DOHH2 (cell line): ENCODE measurements around the gene CD70.

Experiments used
- CTCF ChIP-seq: fragments of 200-600 bp; sonication (generic); IDR thresholded peaks from one replicate; pipeline ENCODE4 v1.5.1; 2014; ENCODE audit warnings: antibody characterized with exemption, mild to moderate bottlenecking, low read depth, low read length; ENCODE audit not compliant: poor library complexity, severe bottlenecking
- EZH2phosphoT487 ChIP-seq: fragments of 200-600 bp; sonication (generic); IDR thresholded peaks from 2 replicates; pipeline ENCODE4 v1.6.1; 2017; ENCODE audit warnings: borderline replicate concordance, mild to moderate bottlenecking, antibody characterized with exemption, low read length, moderate library complexity, mixed read lengths

- TF ChIP-seq CTCF (no peak), EZH2phosphoT487 (no peak)
Measured at GRCh38 chr19:6556043-6556449, 34.9 kb downstream of the CD70 start.
